ENCODE results near the gene RAB40A.

- TF ChIP-seq, protein P1, sequence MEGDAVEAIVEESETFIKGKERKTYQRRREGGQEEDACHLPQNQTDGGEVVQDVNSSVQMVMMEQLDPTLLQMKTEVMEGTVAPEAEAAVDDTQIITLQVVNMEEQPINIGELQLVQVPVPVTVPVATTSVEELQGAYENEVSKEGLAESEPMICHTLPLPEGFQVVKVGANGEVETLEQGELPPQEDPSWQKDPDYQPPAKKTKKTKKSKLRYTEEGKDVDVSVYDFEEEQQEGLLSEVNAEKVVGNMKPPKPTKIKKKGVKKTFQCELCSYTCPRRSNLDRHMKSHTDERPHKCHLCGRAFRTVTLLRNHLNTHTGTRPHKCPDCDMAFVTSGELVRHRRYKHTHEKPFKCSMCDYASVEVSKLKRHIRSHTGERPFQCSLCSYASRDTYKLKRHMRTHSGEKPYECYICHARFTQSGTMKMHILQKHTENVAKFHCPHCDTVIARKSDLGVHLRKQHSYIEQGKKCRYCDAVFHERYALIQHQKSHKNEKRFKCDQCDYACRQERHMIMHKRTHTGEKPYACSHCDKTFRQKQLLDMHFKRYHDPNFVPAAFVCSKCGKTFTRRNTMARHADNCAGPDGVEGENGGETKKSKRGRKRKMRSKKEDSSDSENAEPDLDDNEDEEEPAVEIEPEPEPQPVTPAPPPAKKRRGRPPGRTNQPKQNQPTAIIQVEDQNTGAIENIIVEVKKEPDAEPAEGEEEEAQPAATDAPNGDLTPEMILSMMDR (conservative IDR thresholded peaks at IDR 0.05; ENCODE audit: low read length) = no peak
- TF ChIP-seq EZH2phosphoT487 (IDR thresholded peaks at IDR 0.05; ENCODE audit: borderline replicate concordance, low read depth, low read length) = no peak
Observed at GRCh38 chrX:103517246-103517645, 2.0 kb downstream of the RAB40A start.
